HepG2 (cell line): Measurements from ENCODE around the gene PTK7. TPM values are rescaled to one million over a fixed set of nuclear protein-coding genes. Genes with fewer than 3 reads are reported as not detected.

ENCODE experiments used
- AHDC1 ChIP-seq: sonication (generic); formaldehyde crosslinking; IDR thresholded peaks from 2 replicates; pipeline ENCODE4 v1.5.1; 2020; ENCODE audit warnings: mild to moderate bottlenecking, missing genetic modification reagents, borderline replicate concordance
- AKAP8 ChIP-seq: sonication (generic); formaldehyde crosslinking; IDR thresholded peaks from 2 replicates; pipeline ENCODE4 v1.5.1; 2020; ENCODE audit warnings: mild to moderate bottlenecking, missing genetic modification reagents
- CBX5 ChIP-seq: sonication (generic); formaldehyde crosslinking; IDR thresholded peaks from 2 replicates; pipeline ENCODE4 v1.4.0; 2020; ENCODE audit warnings: missing genetic modification reagents, borderline replicate concordance
- CCAR2 ChIP-seq: fragments of 200-400 bp; formaldehyde crosslinking; optimal IDR thresholded peaks from 2 replicates; pipeline ENCODE3; 2018; ENCODE audit warnings: low read depth, mild to moderate bottlenecking, low read length, moderate library complexity
- ISL2 ChIP-seq: sonication (generic); formaldehyde crosslinking; IDR thresholded peaks from 2 replicates; pipeline ENCODE4 v1.5.0; 2020; ENCODE audit warnings: missing genetic modification reagents
- JUND ChIP-seq: sonication (generic); formaldehyde crosslinking; IDR thresholded peaks from 2 replicates; pipeline ENCODE4 v1.8.0; 2022; ENCODE audit warnings: mild to moderate bottlenecking, missing genetic modification reagents
- PATZ1 ChIP-seq: sonication (generic); formaldehyde crosslinking; IDR thresholded peaks from 2 replicates; pipeline ENCODE4 v1.4.0; 2020; ENCODE audit warnings: missing genetic modification reagents
- THAP11 ChIP-seq: IDR thresholded peaks from 2 replicates; pipeline ENCODE4 v1.6.1; 2016; ENCODE audit warnings: missing biosample characterization, missing genetic modification reagents
- ZNF264 ChIP-seq: sonication (generic); formaldehyde crosslinking; IDR thresholded peaks from 2 replicates; pipeline ENCODE4 v1.4.0; 2020; ENCODE audit warnings: missing genetic modification reagents
- ZNF639 ChIP-seq: conservative IDR thresholded peaks from 2 replicates; pipeline ENCODE4 v1.6.1; 2018; ENCODE audit warnings: missing genetic modification reagents
- ZNF646 ChIP-seq: sonication (generic); formaldehyde crosslinking; IDR thresholded peaks from 2 replicates; pipeline ENCODE4 v1.9.0; 2021; ENCODE audit warnings: mild to moderate bottlenecking, missing genetic modification reagents
- ZNF674 ChIP-seq: sonication (generic); formaldehyde crosslinking; IDR thresholded peaks from 2 replicates; pipeline ENCODE4 v1.5.0; 2020; ENCODE audit warnings: low read depth, mild to moderate bottlenecking, missing genetic modification reagents
- ZNF709 ChIP-seq: sonication (generic); formaldehyde crosslinking; IDR thresholded peaks from 2 replicates; pipeline ENCODE4 v1.5.0; 2020; ENCODE audit warnings: mild to moderate bottlenecking, missing genetic modification reagents
- ZNF777 ChIP-seq: sonication (generic); formaldehyde crosslinking; IDR thresholded peaks from 2 replicates; pipeline ENCODE4 v1.4.0; 2020; ENCODE audit warnings: missing genetic modification reagents
- polyA plus RNA-seq, 8 experiments: library from polyadenylated mRNA; depleted of rRNA in 3 of 8; stranded (reverse) in 7 of 8; unstranded in 1 of 8; fragments of >200 nt; fragmentation: Illumina TruSeq in 4 of 8; extraction: Trizol in 4 of 8; gene quantifications; 2 replicates each; pipeline versions ENCODE4 v1.2.1 to v1.2.3, GENCODE V29; 2011 to 2016; ENCODE audit warnings: low read depth in 4 of 8, missing spikeins in 1 of 8, mixed read lengths in 1 of 8; ENCODE audit not compliant: insufficient read depth in 1 of 8
- total RNA-seq, 5 experiments: library from RNA; depleted of rRNA; stranded (reverse); fragments of >200 nt; fragmentation: Illumina TruSeq; extraction: Trizol; gene quantifications; 2 replicates each; pipeline ENCODE4 v1.2.3, GENCODE V29; 2016; ENCODE audit warnings: low read depth in 1 of 5

Gene PTK7
- total and polyA plus RNA-seq, 2 of the 13 experiments (the other 11 are each of a cell fraction or from before 2014, with no cell fraction given), result 98.5 to 99.8 TPM

- TF ChIP-seq ISL2 (CRISPR knock-in tag) (peak; percentile 56; the same call in 1 of the 2 replicates), PATZ1 (CRISPR knock-in tag) (peak; percentile 91), ZNF777 (no peak), THAP11 (CRISPR knock-in tag) (peak; percentile 94), AKAP8 (CRISPR knock-in tag) (peak; percentile 98), ZNF646 (CRISPR knock-in tag) (no peak), AHDC1 (peak; percentile 40; the same call in 1 of the 2 replicates), ZNF709 (CRISPR knock-in tag) (no peak; the same call in none of the 2 replicates), ZNF639 (CRISPR knock-in tag) (peak; percentile 96), ZNF264 (CRISPR knock-in tag) (peak; percentile 81; the same call in 1 of the 2 replicates), JUND (CRISPR knock-in tag) (no peak), CBX5 (CRISPR knock-in tag) (peak; percentile 84; the same call in 1 of the 2 replicates), ZNF674 (CRISPR knock-in tag) (peak; percentile 44; the same call in 1 of the 2 replicates), CCAR2 (no peak)
Observed at GRCh38 chr6:43053545-43054205, 22.4 kb upstream of the PTK7 start, which contains the start of gene CUL7 (continued).
